ENCODE results near the gene C1GALT1.

The C1GALT1 gene

DNA sequence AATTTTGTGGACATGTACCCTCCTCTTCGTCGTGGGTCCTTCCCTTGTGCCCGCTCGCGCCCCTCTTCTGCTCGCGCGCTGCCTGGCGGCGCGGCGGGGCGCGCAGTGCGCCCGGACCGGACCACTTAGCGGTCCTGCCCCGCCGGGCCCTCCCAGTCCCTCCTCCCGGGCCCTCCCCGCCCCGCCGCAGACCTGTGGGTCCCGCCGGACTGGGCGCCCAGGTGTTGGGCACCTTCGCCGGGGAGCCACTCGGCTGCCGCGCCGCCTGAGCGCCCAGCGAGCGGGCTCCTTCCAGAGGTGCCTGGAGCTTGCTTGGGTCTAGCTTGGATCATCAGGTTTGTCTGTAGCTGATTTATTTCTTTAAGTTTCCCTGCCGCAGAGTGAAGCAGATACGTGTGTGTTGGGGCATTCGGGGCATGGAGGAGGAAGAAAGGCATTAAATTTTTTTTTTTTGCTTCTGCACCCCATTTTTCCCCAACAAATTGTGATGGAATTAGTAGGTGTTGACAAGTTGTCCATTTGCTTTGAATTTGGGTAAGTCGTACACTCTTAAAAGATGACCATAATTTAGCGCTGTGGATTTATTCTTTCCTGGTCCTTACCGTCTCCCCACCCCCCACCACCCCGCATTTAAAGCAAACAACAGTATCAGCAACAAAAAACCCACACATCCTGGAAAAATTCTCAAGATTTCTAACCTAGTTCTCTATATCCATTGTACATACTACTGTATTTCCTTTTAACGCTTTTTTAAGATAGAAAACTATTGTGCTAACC lies 905 bp downstream of the C1GALT1 start:
- Histone ChIP-seq H3K36me3 (ENCODE audit: control insufficient read depth in 2 of 2, insufficient read depth in 1 of 2, low read length in 2 of 2) (no peaks in the 10 kb centered on the region), H3K27ac (ENCODE audit: extremely low read depth, low read depth, low read length) (peak overlapping the region; percentile 72; the same call in 1 of the 2 replicates), H3K4me3 (ENCODE audit: low read depth, low read length) (peak overlapping the region; percentile 96), H3K4me1 (ENCODE audit: control insufficient read depth, insufficient read depth, low read length) (peaks cover 6% of the 10 kb centered on the region; the same call in 1 of the 2 replicates), H3K9me3 (ENCODE audit: control insufficient read depth, insufficient read depth, low read depth, low read length) (no peaks in the 10 kb centered on the region)
- ChIA-PET CTCF (interaction anchor here (0.7 to 1.5 kb wide), 3 partner anchors 34 to 406 kb away, joined by 5 to 7 read pairs (median 5); no protein-coding TSS in a partner anchor), POLR2A (interaction anchor here (1.5 kb wide), 1 partner anchor 51 kb away, joined by 3 read pairs; no protein-coding TSS in a partner anchor)
- TF ChIP-seq ZNF155 (tag by site-specific recombination; IDR thresholded peaks at IDR 0.05) (no peak), ZFP69B (tag by site-specific recombination; IDR thresholded peaks at IDR 0.05) (peak; percentile 81), ZNF585B (tag by site-specific recombination; IDR thresholded peaks at IDR 0.05) (no peak), ZNF132 (tag by site-specific recombination; IDR thresholded peaks at IDR 0.05; ENCODE audit: borderline replicate concordance) (no peak), ZBTB8A (tag by site-specific recombination; IDR thresholded peaks at IDR 0.05) (peak; percentile 85), ZBTB20 (tag by site-specific recombination; IDR thresholded peaks at IDR 0.05) (peak; percentile 64), ZXDB (tag by site-specific recombination; IDR thresholded peaks at IDR 0.05) (no peak), ZNF561 (tag by site-specific recombination; IDR thresholded peaks at IDR 0.05; ENCODE audit: borderline replicate concordance) (0 out of 2 replicates have a peak, but pooled peaks have one; percentile 24), ZNF654 (tag by site-specific recombination; IDR thresholded peaks at IDR 0.05; ENCODE audit: low read depth) (no peak), SCRT2 (tag by site-specific recombination; IDR thresholded peaks at IDR 0.05) (0 out of 2 replicates have a peak, but pooled peaks have one; percentile 50), ZNF610 (tag by site-specific recombination; IDR thresholded peaks at IDR 0.05; ENCODE audit: borderline replicate concordance) (no peak), ZNF747 (tag by site-specific recombination; IDR thresholded peaks at IDR 0.05) (no peak), KLF8 (tag by site-specific recombination; IDR thresholded peaks at IDR 0.05) (0 out of 2 replicates have a peak, but pooled peaks have one; percentile 4), ZFP37 (tag by site-specific recombination; IDR thresholded peaks at IDR 0.05) (0 out of 2 replicates have a peak, but pooled peaks have one; percentile 1), HOXD13 (CRISPR knock-in tag; IDR thresholded peaks at IDR 0.05; ENCODE audit: borderline replicate concordance) (no peak), ZNF335 (tag by site-specific recombination; conservative IDR thresholded peaks at IDR 0.05) (peak; percentile 84)
- TF ChIP-seq, protein P1, sequence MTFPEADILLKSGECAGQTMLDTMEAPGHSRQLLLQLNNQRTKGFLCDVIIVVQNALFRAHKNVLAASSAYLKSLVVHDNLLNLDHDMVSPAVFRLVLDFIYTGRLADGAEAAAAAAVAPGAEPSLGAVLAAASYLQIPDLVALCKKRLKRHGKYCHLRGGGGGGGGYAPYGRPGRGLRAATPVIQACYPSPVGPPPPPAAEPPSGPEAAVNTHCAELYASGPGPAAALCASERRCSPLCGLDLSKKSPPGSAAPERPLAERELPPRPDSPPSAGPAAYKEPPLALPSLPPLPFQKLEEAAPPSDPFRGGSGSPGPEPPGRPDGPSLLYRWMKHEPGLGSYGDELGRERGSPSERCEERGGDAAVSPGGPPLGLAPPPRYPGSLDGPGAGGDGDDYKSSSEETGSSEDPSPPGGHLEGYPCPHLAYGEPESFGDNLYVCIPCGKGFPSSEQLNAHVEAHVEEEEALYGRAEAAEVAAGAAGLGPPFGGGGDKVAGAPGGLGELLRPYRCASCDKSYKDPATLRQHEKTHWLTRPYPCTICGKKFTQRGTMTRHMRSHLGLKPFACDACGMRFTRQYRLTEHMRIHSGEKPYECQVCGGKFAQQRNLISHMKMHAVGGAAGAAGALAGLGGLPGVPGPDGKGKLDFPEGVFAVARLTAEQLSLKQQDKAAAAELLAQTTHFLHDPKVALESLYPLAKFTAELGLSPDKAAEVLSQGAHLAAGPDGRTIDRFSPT (tag by site-specific recombination; IDR thresholded peaks at IDR 0.05): no peak
- TF ChIP-seq, protein P2, sequence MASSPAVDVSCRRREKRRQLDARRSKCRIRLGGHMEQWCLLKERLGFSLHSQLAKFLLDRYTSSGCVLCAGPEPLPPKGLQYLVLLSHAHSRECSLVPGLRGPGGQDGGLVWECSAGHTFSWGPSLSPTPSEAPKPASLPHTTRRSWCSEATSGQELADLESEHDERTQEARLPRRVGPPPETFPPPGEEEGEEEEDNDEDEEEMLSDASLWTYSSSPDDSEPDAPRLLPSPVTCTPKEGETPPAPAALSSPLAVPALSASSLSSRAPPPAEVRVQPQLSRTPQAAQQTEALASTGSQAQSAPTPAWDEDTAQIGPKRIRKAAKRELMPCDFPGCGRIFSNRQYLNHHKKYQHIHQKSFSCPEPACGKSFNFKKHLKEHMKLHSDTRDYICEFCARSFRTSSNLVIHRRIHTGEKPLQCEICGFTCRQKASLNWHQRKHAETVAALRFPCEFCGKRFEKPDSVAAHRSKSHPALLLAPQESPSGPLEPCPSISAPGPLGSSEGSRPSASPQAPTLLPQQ (tag by site-specific recombination; IDR thresholded peaks at IDR 0.05): peak; percentile 85
- TF ChIP-seq, protein P3, sequence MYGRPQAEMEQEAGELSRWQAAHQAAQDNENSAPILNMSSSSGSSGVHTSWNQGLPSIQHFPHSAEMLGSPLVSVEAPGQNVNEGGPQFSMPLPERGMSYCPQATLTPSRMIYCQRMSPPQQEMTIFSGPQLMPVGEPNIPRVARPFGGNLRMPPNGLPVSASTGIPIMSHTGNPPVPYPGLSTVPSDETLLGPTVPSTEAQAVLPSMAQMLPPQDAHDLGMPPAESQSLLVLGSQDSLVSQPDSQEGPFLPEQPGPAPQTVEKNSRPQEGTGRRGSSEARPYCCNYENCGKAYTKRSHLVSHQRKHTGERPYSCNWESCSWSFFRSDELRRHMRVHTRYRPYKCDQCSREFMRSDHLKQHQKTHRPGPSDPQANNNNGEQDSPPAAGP (tag by site-specific recombination; IDR thresholded peaks at IDR 0.05): no peak
- TF ChIP-seq, protein P4, sequence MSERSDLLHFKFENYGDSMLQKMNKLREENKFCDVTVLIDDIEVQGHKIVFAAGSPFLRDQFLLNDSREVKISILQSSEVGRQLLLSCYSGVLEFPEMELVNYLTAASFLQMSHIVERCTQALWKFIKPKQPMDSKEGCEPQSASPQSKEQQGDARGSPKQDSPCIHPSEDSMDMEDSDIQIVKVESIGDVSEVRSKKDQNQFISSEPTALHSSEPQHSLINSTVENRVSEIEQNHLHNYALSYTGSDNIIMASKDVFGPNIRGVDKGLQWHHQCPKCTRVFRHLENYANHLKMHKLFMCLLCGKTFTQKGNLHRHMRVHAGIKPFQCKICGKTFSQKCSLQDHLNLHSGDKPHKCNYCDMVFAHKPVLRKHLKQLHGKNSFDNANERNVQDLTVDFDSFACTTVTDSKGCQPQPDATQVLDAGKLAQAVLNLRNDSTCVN (tag by site-specific recombination; optimal IDR thresholded peaks at IDR 0.05): peak; percentile 67
- TF ChIP-seq, protein P5, sequence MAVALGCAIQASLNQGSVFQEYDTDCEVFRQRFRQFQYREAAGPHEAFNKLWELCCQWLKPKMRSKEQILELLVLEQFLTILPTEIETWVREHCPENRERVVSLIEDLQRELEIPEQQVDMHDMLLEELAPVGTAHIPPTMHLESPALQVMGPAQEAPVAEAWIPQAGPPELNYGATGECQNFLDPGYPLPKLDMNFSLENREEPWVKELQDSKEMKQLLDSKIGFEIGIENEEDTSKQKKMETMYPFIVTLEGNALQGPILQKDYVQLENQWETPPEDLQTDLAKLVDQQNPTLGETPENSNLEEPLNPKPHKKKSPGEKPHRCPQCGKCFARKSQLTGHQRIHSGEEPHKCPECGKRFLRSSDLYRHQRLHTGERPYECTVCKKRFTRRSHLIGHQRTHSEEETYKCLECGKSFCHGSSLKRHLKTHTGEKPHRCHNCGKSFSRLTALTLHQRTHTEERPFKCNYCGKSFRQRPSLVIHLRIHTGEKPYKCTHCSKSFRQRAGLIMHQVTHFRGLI (tag by site-specific recombination; IDR thresholded peaks at IDR 0.05): peak; percentile 77; the same call in 1 of the 2 replicates

Measured in HEK293 (cell line).